ENCODE measurements around the gene P2RX7.
A peak's percentile ranks its signal among the peaks of the same experiment; 100 is the strongest.

P2RX7 gene

DNA sequence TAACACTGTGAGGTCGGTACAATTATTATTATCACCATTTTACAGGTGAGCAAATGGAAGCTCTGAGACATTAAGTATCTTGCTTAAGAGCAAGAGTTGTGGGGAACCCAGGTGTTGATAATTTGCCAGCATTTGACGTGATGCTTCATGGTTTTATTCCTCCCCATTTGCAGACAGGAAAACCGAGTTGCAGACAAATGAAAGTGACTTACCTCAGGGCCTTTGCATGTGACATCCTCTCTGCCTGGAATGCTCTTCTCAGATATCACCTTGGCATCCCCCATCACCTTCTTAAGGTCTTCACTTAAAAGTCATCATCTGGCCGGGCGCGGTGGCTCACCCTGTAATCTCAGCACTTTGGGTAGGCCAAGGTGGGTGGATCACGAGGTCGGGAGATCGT lies 21.0 kb upstream of the P2RX7 start:
- no peak for DNase-seq

DNA sequence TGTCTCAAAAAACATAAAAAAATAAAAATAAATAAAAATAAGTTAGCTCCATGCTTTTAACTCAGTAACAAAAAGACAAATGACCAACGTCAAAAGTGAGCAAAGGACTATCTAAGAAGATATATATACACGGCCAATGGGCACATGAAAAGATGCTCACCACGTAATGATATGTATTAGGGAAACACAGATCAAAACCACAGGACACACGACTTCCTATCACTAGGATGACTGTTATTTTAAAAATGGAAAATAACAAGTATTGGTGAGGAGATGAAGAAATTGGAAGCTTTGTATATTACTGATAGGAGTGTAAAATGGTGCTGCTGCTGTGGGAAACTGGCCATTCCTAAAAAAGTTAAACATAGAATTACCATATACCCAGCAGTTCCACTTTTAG lies 20.2 kb upstream of the P2RX7 start:
- DNase-seq: no peak

DNA sequence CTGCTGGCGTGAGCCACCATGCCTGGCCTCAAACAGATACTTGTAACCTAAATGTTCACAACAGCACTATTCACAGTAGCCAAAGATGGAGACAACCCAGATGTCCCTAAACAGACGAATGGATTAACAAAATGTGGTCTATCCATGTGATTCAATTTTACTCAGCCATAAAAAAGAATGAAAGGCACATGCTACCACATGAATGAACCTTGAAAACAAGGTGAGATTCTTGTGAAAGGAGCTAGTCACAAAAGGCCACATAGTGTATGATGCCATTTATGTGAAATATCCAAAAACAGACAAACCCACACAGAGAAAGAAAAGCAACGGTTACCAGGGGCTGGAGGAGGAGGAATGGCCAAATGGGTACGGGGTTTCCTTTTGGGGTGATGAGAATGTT lies 19.6 kb upstream of the P2RX7 start:
- DNase-seq: no peak

DNA sequence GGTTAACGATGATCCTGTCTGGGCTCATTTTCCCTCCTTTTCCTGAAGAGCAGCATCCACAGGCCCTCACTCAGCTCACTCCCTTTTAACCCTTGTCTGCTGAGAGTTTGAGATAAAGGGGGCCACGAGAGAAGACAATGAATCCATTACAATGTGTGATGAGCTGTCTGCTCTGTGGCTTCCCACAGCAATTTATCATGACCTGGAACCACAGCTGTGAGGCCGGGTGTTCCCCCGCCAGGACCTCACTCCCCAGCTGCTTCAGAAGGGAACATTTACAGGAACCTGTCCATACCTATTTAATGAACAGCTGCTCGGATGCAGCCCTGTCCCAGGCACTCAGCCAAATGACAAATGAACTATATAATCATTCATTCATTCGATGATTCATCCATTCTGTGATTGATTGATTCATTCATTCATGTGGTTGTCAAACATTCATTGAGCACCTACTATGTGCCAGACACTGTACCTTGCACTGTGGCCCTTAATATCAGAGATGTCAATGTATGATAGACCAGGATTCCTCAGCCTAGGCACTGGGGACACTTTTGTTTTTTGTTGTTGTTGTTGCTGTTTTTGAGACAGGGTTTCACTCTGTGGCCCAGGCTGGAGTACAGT lies 18.5 kb upstream of the P2RX7 start:
- no peak for DNase-seq

DNA sequence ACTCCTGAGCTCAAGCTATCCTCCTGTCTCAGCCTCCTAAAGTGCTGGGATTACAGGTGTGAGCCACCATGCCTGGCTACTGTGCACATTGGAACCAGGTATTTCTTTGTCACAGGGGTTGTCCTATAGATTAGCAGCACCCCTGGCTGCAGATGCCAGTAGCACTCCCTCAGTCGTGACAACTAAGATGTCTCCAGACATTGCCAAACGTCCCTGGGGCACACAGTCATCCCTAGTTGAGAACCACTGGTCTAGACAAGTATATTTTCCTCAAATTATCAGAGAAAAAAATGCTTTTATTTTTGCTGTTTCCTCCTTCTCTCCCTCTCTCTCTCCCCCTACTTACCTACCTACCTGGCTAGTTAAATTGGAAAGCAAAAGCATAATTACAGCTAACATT lies 17.9 kb upstream of the P2RX7 start:
- DNase-seq: no peak

DNA sequence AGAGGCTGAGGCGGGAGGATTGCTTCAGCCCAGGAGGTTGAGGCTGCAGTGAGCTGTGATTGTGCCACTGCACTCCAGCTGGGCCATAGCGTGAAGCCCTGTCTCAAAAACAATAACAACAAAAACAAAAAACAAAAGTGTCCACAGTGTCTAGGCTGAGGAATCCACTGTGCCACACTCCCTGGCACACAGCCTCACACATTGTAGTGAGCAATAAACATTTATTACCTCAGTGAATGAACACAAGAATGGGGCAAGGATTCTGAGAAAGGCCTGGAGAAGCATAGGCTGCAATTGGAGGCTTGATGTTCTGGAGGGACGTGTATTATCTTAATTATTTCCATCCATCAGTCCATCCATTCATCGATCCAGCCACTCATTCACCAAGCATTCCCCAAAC lies 17.1 kb upstream of the P2RX7 start:
- DNase-seq: no peak

DNA sequence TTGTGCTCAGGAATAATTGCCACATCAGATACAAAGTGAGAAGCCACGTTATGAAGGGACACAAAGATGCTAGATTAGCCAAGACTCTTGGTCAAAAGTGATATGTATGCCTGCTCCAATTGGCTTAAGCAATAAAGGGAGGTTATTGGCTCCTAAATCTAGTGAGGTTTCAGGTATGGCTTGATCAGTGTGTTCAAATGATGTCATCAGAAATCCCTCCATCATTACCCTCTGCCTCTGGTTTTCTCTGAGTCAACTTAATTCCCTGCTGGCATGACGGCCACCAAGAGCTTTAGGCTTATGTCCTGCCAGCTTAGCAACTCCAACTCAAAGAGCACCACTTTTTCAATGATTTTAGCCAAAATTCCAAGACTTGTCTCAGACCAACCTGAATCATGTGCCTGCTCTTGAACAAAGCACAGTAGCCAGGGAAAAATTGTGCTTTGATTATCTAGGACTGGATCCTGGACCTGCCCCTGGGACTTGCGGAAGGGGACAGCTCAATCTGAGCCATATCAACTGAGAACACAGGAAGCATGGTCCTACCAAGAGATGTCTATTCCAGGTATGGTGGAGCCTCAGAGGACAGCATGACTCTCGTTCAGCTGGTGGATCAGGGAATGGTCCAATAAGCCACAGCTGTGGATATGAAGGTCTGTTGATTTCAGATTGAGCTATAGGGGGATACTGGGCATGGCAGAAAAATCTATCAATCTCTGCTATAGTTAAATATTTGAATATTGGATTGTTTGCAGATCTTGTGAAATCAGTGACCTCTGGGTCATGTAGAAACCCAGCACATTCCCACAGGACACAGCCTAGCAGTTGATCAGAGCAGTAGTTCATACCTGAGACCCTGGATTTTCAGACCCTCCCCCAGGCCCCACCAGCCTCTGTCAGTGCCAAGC lies 16.1 kb upstream of the P2RX7 start:
- no peak for DNase-seq

DNA sequence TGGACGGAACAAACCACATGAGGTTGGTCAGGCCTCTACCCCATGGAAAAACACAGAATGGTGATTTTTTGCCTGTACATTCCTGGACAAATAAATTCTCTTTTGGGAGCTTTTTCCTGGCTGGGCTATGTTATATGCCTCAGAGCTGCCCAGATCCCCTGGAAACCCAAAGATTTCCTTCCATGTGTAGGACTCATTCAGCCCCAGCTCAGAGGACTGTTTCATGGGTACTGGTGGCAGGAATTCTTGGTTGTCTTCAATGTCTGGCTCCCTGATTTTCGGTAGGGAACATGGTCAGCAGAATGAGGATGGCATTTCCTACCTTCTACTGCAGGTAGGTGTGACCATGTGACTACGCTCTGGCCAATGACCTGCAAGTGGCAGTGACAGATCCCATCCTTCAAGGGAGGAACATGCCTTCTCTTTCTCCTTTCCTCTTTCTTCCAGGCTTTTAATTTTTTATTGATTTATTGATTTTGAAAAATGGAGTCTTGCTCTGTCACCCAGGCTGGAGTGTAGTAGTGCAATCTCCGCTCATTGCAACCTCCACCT lies 15.4 kb upstream of the P2RX7 start:
- DNase-seq: no peak

DNA sequence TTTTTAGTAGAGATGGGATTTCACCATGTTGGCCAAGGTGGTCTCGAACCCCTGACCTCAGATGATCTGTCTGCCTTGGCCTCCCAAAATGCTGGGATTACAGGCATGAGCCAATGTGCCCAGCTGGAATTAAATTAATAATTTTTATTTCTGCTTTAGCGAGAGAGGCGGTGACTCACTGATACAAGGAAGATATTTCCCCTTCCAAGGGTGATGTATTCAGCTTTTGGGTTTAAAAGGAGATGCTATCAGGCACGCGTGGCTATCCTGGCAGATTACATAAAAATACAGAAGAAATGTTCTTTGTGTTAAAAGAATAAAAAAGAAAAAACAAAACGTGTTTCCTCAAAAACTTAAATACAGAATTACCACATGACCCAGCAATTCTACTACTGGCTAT lies 12.4 kb upstream of the P2RX7 start:
- no peak for DNase-seq

DNA sequence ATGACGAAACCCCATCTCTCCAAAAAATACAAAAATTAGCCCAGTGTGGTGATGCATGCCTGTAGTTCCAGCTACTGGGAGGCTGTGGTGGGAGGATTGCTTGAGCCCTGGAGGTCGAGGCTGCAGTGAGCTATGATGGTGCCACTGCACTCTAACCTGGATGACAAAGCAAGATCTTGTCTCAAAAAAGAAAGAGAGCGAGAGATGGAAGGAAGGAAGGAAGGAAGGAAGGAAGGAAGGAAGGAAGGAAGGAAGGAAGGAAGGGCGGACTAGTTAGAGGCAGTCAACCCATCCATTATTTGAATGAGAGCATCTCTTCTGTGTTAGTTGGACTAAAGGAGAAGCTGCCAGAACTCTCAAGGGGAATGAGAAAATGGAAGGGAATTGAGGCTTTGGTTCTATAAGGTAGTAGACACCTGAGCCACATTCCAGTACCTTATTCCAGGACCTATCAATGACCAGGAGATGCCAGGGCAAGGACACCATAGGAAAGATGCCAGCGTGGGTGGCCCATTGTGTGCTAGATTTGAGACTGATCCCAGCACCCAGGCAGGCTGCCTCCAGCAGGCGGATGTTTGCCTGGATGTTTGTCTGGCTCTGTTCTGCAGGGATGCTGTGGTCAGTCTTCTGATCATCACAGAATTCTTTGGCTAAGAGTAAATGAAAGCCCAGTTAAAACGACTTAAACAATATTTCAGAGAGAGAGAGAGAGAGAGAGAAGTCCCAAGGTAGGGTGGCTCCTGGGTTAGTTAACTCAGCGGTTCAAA lies 11.5 kb upstream of the P2RX7 start:
- no peak for DNase-seq

DNA sequence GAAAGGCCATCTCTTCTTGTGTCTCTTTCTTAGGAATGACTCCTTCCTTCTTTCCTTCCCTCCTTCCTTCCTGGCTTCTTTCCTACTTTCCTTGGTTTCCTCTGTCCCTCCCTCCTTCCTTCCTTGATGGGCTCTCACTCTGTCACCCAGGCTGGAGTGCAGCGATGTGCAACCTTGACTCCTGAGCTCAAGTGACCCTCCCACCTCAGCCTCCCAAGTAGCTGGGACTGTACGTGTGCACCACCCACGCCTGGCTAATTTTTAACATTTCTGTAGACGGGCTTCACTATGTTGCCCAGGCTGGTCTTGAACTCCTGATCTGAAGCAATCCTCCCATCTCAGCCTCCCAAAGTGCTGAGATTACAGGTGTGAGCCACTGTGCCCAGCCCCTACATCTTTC lies 10.9 kb upstream of the P2RX7 start:
- DNase-seq: no peak

DNA sequence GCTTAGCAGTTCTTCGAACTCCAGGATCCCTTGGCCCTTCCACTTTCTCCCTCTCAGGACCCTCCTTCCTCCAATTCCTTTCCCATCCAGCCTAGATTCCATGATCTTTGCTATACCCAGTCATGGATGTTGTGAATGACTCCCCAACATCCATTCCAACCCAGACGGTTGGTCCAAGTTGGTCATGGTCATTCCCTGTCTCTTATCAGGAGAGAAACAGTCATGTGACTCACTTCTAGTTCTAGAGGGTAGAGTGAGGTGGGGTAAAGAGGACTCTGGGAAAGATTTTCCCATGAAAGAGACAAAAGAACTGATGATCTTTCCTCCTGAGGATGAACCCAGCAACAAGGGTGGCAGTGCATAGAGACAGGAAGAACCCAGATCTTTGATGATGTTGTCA lies 9.2 kb upstream of the P2RX7 start:
- no peak for DNase-seq

DNA sequence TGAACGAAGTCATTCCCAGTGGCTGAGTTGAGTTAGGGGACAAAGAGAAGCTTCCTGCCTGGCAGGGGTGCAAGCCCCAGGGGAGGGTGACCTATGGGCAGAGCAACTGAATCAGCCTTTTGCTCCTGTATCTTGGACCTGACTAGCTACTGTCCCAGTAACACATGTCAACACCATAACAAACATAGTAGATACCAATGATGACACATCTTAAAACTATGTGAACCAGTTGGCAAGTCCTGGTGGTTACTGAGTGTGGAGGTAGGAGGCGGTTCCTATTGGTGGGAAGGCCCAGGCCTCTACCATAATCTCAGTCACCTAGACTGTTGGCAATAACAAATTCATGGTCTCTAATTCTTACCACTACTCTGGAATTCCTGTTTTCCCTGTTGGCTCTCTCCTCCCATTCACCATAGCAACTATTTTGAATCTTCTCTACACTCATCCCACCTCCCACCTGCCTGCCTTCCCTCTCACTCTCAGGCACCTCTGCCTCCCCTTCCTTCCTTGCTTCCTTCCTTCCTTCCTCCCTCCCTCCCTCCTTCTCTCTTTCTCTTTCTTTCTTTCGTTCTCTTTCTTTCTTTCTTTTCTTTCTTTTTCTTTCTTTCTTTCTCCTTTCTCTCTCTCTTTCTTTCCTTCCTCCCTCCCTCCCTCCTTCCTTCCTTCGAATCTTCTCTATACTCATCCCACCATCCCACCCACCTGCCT lies 8.1 kb upstream of the P2RX7 start:
- DNase-seq: no peak

DNA sequence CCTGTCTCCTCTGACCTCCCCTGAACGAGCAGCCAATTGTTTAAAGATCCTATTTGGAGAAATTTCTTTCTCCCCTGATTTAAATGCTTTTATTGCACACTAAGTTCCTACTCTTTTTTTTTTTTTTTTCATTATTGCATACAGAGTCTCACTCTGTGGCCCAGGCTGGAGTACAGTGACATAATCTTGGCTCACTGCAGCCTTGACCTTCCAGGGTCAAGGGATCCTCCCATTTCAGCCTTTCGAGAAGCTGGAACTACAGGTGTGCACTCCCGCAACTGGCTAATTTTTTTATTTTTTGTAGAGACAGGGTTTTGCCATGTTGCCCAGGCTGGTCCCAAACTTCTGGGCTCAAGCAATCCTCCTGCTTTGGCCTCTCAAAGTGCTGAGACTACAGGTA lies 5.2 kb upstream of the P2RX7 start:
- no peak for DNase-seq

DNA sequence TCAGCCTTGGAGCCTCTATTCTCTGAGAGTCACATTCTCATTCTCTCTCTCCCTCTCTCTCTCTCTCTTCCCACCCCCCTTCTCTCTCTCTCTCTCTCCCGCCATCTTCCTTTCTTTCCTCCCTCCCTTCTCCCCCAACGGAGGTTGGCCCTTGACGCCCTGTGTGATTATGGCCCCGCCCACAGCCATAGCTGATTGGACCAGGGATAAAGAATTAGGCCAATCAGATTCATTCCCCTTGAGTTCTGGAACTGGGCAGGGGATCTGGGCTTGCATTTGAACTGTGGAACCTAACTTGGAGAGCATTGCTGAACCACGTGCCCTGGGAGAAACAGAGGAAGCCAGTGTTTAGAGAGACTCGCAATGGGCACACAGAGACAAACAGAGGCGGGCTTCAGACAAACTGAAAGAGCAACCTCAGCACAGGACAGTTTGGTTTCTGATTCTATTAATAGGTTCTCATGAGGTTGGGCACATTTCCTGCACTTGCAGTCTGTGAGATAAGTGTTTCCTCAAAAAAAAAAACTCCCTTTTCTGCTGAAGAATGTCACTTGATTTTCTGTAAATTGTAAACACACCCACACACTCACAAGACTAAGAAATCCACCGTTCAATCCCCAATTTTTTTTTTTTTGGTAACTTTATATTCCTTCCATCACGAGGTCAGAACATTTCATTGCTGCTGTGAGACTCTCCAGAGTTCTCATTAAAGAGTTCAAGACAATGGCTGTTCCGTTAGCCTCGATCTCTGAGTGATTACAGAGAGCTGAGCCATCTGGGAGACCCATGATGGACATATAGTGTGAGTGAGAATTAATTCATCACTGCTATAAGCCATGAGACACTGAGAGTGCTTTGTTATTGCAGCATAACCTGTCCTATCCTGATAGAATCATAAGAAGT lies 3.5 kb upstream of the P2RX7 start:
- peak; percentile 78 for DNase-seq

DNA sequence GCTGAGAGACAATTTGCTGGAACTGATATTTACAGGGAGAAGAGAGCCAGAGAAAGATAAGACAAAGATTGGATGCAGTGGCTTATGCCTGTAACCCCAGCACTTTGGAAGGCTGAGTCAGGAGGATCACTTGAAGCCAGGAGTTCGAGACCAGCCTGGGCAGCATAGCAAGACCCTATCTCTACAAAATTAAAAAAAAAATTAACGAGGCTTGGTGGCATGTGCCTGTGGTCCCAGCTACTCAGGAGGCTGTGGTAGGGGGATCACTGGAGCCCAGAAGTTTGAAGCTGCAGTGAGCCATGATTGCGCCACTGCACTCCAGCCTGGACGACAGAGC lies 2.9 kb upstream of the P2RX7 start:
- no peak for DNase-seq

DNA sequence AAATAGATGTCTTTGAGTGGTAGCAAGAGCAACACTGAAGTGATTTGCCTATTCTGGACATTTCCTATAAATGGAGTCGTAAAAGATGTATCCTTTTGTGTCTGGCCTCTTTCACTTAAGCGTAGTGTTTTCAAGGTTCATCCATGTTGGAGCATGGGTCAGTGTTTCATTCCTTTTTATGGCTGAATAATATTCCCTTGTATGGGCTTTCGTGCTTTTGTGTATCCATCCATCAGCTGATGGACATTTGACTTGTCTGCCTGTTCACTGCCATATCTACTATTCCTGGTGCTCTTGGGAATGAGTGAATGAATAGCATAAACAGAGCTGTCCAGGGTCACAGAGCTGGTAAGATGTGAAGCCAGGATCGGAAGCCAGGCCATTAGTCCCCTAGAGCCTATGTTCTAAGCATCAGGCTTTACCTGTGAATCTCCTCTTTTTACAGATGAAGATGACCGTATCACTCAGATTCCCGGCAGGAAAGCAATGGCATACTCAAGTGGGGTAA lies 1.8 kb upstream of the P2RX7 start:
- DNase-seq: no peak

DNA sequence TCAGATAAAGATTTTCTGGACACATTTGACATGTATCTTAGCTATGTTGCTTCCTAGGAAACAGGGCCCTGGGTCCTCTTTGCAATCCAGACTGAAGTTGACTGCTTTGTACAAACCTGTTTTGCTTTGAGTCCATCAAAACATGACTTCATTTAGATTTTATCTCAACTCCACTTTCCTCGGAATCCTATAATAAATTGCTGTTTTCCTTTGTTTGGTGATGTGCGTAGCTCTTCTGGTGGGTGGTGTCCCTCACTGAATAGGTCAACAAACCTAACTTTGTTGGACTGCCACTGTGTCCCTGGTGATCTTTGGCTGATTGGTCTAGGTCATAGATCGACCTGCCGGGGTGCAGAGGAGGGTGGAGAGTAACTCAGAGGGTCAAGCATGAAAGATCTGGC lies 735 bp upstream of the P2RX7 start:
- DNase-seq: no peak

DNA sequence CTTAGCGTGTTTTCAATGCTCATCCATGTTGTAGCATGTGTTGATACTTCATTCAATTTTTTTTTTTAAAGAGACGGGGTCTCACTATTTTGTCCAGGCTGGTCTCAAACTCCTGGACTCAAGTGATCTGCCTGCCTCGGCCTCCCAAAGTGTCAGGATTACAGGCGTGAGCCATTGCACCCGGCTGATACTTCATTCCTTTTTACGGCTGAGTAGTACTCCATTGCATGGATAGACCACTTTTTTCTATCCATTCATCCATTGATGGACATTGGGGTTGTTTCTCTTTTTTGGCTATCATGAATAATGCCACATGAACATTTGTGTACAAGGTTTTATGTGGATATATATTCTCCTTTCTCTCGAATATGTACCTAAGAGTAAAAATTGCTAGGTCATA lies 1.2 kb downstream of the P2RX7 start:
- no peak for DNase-seq

DNA sequence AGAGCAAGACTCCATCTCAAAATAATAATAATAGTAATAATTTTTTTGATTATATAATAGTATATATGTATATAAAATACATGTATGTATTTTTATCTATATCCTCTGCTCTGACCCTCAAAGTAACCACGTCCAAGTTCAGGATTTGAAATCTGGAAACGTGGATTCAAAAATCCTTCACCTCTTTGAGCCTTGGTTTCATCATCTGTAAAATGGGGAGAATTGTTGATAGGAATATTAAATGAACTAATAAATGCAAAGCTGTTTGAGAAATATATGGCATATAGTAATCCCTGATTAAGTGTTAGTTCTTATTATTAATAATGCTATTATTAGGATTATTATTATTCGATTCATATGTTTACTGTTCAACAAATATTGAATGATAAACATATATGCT lies 2.6 kb downstream of the P2RX7 start:
- DNase-seq: no peak

DNA sequence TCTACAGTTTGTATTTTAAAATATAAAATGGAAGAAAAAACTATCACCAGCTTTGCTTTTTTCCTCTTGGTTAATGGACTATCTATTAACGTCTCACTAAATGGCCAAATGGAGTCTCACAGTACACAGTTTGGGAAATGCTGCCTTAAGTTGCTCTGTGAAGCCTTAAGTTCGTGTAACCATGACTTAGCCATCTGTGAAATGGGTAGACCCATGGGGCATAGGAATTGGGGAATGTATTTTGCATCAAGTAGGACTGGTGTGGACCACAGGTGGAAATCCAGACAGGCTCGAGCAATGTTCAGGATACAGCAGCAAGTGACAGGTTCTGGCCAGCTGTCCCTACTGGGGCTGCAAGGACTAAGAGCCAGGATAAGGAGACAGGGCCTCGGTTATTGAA lies 4.8 kb downstream of the P2RX7 start:
- DNase-seq: no peak

DNA sequence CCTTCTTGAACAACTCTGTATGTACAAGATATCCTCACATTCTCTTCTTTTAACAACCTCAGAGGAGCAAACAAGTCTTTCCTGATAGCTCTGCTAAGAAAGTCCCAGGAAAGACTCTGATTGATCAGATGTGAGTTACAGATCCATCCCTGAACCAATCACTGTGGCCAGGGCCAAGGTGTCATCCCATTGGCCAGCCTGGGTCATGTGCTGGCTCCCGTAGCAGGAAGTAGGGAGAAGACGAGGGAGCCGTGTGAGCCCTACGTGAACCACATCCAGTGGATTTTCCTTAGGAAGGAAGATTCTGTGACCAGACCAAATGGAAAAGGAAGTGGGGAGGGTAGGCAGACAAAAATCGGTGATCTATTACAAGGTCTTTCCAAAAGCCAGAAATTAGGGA lies 5.6 kb downstream of the P2RX7 start:
- no peak for DNase-seq
